GM21723 (cell line): ENCODE measurements around the gene MSRB1.
"Not testable (repeated sequence)": the region's sequence is repeated elsewhere in the genome, so short reads cannot be mapped to it uniquely, and the experiment has no call there.

Source experiments
- ATAC-seq: cut with Tn5 transposase; IDR thresholded peaks from one replicate; pipeline ENCODE4 v1.9.1; 2021; ENCODE audit warnings: mild to moderate bottlenecking, moderate library complexity; ENCODE audit not compliant: unreplicated experiment

The MSRB1 gene

DNA sequence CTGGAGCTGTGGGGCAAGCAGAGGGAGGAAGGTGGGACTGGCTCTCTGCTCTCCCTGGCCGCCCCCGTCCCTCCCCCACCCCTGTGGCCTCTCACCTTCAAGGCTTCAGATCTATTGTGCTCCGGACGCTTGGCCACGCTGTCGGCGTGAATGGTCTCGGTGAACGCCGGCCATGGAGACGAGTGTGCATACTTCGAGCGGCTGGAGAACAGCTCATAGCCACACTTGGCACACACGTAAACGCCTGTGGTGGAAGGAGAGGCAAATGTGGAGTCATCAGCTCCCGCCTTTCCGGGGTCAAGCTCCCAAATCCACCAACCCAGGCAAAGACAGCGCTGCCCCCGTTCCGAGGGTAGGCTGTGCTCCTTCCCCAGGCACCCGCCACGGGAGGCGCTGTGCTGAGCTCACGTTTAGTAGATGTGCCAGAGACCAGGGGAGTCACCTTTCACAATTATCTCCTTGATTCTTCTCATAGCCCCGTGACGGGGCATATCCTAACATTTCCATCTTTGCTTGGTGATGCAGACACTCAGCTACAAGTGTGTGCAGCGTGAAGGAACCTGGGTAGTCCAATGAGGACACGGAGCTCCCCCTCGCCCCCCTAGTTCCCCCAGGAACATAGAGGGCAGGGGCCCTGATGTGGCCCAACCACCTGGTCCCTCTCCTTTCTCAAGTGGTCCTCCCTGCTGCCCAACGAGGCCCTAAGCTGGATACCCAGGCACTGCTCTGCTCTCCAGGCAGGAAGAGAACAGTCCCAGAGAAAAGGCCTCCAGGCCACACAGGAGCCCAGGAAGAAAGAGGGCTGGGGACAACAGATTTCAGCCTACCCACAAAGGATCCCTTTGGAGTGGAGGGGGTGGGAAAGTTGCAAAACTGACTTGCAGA, 1.6 kb downstream of the MSRB1 start:
- no peak for ATAC-seq

- no peak for ATAC-seq
Observed at GRCh38 chr16:1940273-1941161, 2.5 kb downstream of the MSRB1 start.

DNA sequence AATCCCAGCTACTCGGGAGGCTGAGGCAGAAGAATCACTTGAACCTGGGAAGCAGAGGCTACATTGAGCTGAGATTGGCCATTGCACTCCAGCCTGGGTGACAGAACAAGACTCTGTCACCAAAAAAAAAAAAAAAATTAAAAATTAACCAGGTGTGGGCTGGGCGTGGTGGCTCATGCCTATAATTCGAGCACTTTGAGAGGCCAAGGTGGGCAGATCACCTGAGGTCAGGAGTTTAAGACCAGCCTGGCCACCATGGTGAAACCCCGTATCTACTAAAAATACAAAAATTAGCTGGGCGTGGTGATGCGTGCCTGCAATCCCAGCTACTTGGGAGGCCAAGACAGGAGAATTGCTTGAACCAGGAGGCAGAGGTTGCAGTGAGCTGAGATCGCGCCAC, 3.2 kb downstream of the MSRB1 start:
- not testable (repeated sequence) for ATAC-seq

GRCh38 chr16:1938910-1939309, 4.1 kb downstream of the MSRB1 start:
- no peak for ATAC-seq

- ATAC-seq: no peak
Observed at GRCh38 chr16:1938316-1938715, 4.7 kb downstream of the MSRB1 start.

- no peak for ATAC-seq
Observed at GRCh38 chr16:1936945-1937479, 6.0 kb downstream of the MSRB1 start.

DNA sequence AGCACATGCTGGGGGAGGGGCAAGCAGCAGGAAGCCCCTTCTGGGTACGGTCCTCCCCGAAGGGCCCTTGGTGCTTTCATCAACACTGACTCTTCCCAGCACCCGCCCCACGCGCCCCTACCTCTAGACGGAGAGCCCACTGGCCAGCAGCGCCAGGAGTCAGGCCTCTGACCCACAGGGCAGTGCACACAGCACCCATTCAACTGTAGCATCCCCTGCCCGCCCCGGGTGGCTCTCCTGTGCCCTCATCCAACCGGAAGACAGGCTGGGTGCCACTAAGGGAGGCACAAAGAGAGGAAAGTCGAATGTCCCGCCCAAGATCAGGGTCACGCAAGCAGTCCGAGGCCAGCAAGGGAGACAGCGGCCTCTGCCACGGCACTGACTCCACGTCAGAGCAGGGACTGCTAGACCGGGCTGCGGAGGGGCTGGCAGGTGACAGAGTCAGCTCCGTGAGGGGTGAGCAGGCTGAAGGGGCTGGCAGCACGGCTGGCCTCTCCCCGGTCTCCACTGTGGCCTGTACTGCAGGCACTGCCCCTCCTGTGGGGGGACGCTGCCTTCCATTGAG, 9.8 kb downstream of the MSRB1 start:
- ATAC-seq: no peak

DNA sequence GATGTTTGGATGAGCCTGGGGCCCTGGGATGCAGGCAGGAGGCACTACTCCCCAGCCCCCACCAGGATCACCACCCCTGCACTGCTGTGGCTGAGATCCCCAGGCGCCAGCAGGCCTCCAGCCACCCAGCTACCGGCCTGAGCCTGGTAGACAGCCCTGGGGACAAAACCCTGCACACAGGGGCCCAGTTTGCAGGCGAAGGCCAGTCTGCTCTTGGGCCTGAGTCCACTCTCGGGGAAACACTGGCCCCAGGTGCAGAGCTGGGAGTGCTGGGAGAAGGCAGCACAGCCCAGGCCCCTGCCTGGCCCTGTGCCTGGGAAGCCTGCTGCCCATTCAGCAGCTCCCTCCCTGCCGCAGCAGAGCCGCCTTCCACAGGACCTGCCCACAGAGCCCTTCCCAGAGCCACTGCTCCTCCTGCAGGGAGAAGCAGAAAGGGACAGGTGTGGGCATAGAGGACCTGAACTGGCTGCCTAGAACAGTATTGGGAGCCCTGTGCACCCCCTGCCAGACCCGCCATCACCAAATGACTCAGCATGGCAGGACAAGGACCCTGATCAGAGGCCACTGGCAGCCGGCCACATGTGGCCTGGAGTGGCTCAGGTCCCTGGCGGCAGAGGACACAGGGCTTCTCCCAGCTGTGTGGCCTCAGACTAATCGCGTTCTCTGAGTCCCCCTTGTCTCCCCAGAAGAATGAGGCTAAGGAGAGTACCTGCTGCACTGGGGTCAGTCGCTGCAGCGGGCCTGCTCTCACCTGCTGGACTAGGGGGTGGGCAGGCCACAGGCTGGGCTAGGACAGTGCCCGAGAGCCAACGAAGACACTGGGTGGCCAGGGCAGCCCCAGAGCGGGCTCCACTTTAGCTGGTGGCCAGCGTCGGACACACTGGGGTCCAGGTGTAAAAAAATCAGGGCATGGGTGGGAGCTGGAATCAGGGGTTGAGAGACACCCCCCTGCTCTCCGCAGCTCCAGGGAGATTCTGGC, 10.7 kb downstream of the MSRB1 start:
- no peak for ATAC-seq

DNA sequence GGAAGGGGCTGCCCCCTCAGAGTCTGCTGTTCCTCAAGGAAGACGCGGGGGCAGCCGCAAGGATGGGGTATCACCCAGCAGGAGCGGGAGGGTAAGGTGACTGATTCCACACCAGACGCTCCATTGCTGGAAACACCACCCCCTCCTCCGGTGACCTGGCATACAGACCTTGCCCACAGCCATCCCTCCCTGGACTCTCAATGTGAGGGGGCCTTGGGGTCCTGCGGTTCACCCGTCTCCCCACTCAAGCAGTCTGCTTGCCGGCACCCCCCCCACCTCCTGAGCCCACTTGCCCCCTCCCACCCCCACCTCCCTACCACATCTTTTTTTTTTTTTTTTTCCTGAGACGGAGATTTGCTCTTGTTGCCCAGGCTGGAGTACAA, 12.7 kb downstream of the MSRB1 start:
- no peak for ATAC-seq

DNA sequence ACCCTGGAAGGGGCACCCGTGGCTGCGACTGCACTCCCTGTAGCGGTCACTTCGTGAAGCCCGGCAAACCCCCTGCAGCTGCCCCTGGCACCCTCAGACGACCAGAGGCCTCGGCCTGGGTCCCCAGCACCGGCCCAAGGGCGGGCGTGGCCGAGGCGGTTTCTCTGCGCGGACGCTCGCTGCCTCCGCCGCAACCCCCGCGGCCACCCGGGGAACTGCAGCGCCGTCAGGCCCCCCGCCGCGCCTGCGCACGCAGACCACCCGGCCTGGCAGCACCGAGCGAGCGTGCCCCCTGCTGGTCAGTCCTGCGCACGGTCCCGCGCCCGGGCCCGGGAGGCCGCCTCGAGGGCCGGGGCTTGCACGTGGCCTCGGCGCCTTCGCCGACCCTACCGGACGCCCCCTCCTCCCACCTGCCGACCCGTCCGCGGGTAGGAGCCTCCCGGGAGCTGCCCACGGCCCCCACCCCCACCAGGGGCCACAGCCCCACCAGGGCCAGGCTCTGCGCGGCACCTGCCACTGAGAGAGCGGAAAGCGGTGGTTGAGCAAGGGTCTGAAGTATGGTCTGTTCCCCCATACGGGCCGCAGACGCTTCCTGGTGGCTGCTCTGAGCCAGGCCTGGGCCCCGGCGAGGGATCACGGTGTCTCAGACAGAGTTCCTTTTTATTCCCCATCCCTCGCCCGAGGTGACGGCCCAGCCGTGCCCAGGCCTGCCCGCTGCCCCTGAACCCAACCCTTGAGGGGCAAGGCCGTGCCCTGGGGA, 13.2 kb downstream of the MSRB1 start:
- ATAC-seq: peak; percentile 85

DNA sequence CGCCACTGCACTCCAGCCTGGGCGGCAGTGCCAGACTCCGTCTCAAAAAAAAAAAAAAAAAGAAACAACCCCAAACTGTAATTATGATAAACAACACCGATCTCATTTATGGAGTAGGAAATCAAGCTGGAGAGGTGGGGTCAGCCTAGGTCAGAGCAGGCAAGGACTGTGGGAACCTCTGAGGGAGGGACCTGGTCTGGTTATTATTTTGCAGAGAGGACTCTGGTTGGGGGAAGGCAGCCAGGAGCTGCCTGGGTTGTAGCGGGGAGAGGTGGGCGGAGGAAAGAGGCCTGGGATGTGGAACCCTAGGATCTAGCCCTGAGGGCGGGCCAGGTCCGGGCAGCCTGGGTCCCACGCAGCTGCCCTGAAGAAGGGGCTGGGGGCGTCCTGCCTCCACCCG, 13.9 kb downstream of the MSRB1 start:
- ATAC-seq: no peak

GRCh38 chr16:1926271-1926670, 16.7 kb downstream of the MSRB1 start:
- no peak for ATAC-seq

DNA sequence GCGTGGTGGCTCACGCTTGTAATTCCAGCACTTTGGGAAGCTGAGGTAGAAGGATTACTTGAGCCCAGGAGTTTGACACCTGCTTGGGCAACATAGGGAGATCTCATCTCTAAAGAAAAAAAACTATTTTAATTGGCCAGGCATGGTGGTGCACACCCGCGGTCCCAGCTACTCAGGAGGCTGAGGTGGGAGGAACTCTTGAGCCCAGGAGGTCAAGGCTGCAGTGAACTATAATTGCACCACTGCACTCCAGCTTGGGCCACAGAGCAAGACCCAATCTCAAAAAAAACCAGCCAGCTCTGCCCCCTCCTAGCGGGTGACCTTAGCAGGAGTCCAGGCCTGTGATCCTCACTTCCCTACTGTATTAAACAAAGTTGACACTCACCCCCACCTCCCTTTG, 18.9 kb downstream of the MSRB1 start:
- ATAC-seq: no peak

DNA sequence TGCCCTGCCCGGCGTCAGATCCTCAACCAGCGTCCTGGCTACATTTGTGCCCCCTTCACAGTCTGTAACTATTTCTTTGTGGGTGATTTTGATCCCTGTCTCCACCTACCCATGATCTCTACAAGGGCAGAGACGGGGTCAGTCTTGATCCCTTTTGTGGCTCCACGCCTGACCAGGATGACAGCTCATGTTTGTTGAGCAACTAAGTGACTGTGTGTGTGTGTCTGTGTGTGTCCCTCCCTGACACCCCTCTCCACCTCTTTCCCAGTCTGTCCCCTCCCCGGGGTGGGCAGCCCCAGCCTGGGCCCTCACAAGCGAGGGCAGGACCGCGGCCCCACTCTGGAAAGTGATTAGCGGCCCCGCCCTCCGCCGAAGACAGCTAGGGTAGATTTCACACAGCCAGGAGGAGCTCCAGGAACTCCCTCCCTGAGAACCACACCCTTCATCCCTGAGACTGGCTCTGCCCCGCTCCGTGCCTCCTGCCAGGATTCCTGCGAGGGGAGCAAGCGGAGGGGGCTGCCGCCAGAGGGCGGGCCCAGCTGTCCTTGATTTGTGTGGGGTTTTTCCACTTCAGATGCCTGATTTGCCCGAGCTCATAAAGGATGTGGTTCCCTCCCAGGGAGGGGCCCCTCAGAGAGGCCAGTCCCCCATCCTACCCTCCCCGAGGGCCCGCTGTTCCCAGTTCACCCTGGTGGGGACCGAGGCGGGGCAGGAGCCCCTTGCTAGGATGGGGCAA, 19.5 kb downstream of the MSRB1 start:
- ATAC-seq: no peak

DNA sequence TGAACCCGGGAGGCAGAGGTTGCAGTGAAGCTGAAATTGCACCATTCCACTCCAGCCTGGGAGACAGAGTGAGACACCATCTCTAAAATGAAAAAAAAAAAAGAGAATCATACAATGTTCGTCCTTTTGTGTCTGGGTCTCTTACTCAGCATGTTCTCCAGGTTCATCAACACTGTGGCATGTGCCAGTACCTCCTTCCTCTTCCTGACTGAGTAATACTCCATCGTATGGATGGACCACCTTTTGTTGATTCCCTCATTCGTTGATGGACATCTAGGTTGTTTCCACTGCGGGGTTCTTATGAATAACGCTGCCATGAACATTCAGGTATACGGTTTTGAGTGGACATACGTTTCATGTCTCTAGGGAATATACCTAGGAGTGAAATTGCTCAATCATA, 20.6 kb downstream of the MSRB1 start:
- no peak for ATAC-seq

DNA sequence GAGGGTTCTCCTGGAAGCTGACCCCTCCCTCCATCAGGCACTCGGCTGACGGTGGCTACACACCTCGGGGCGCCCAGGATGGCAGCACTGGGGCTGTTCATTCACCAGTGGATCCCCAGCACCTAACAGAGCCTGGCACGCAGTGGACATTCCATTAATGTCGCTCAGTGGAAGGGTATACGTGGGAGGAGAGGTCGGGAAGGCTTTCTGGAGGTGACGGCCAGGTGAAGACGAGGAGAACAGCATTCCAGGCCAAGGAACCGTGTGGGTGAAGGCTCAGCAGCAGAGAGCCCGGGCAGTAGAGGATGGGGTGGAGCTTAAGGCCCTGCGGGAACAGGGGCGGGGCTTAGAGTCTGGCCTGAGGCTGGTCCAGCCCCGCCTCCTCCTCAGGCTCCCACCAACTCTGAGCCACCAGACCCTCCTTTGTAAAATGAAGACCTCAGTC, 22.2 kb downstream of the MSRB1 start:
- ATAC-seq: no peak

DNA sequence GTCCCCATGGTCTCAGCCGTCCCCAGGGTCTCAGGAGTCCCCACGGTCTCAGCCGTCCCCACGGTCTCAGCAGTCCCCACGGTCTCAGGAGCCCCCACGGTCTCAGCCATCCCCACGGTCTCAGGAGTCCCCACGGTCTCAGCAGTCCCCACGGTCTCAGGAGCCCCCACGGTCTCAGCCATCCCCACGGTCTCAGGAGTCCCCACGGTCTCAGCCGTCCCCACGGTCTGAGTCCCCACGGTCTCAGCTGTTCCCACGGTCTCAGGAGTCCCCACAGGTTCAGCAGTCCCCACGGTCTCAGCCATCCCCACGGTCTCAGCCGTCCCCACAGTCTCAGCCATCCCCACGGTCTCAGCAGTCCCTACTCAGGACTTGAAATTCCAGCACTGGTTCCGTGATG, 22.9 kb downstream of the MSRB1 start:
- ATAC-seq: not testable (repeated sequence)

DNA sequence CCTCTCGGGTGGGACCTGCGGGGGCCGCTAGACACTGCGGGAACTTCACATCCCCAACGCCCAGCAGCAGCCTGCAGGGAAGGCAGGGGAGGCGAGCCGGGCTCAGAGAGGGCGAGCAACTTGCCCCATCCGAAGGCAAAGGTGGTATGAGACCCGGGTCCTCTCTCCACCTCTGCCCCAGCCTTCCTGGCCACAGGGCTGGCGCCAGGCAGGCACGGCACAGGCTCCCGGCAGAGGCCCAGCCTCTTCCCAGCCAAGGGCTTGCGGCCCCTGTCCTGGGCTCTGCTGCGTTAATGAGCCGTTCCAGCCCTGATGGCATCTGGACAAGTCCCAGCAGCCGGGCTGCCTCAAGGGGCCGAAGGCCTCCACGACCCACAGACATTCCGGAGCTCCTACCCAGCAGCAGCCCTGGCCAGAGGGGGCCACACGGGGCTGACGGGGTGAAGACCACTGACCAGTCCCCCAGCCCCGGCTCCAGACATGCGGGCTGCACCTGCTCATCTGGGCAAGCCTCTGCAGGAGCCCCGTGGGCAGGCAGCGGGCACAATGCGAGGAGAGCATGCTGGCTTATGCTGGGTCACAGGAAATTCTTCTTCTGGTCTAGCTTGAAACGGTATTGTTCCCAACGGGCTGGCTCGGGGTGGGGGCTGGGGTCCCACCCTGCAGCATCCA, 23.5 kb downstream of the MSRB1 start:
- no peak for ATAC-seq
